ENCODE measurements around the gene OST4.

DNA sequence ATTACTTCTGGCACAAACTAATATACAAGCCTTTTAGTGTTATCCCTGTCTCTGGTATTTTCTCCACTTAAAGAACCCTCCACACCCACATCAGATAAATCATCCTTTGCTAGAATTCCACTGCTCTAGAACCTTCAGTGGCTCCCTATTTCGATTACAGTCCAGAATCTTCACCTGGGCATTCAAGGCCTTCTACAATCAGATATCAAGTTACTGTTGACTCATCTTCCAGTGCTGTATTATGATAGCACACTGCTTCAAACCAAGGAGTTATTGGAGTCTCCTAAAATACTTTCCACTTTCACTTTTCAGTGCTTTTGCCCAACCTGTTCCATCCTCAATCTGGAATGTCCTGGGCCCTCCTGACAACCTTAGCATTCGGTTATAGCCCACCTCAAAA, 44.1 kb upstream of the OST4 start:
- TF ChIP-seq, protein P1, sequence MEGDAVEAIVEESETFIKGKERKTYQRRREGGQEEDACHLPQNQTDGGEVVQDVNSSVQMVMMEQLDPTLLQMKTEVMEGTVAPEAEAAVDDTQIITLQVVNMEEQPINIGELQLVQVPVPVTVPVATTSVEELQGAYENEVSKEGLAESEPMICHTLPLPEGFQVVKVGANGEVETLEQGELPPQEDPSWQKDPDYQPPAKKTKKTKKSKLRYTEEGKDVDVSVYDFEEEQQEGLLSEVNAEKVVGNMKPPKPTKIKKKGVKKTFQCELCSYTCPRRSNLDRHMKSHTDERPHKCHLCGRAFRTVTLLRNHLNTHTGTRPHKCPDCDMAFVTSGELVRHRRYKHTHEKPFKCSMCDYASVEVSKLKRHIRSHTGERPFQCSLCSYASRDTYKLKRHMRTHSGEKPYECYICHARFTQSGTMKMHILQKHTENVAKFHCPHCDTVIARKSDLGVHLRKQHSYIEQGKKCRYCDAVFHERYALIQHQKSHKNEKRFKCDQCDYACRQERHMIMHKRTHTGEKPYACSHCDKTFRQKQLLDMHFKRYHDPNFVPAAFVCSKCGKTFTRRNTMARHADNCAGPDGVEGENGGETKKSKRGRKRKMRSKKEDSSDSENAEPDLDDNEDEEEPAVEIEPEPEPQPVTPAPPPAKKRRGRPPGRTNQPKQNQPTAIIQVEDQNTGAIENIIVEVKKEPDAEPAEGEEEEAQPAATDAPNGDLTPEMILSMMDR (conservative IDR thresholded peaks at IDR 0.05; ENCODE audit: low read depth, low read length): no peak
- TF ChIP-seq EZH2phosphoT487 (IDR thresholded peaks at IDR 0.05; ENCODE audit: borderline replicate concordance, low read length): no peak

Measured in PC-3 (cell line).